ENCODE measurements around the gene CLDN22.

- no peak for TF ChIP-seq CTCF (IDR thresholded peaks at IDR 0.05)
- TF ChIP-seq POLR2A (IDR thresholded peaks at IDR 0.05), result no peak
Observed at GRCh38 chr4:183352546-183352945, 32.5 kb upstream of the CLDN22 start.
